ENCODE measurements around the gene TEX101. TPM values are rescaled to one million over a fixed set of nuclear protein-coding genes. Genes with fewer than 3 reads are reported as not detected.
"Not testable (repeated sequence)": the region's sequence is repeated elsewhere in the genome, so short reads cannot be mapped to it uniquely, and the experiment has no call there.

Gene TEX101
- not detected for total RNA-seq
- not detected for polyA plus RNA-seq

GRCh38 chr19:43414554-43414953 lies at the start of gene TEX101:
Gene TEX101 (plus strand): TSS chr19:43414890. CDS start chr19:43415920, 1,030 bp downstream.
- no peak for TF ChIP-seq ATF3 (IDR thresholded peaks at IDR 0.05)
- no peak for TF ChIP-seq GABPA (IDR thresholded peaks at IDR 0.05 in 1 of 2, conservative IDR thresholded peaks at IDR 0.05 in 1 of 2)
- TF ChIP-seq NR2F2 (IDR thresholded peaks at IDR 0.05): no peak
- no peak for TF ChIP-seq TAF1 (conservative IDR thresholded peaks at IDR 0.05)
- no peak for TF ChIP-seq RAD21 (IDR thresholded peaks at IDR 0.05)
- TF ChIP-seq REST (IDR thresholded peaks at IDR 0.05): no peak
- no peak for TF ChIP-seq HNF4A (conservative IDR thresholded peaks at IDR 0.05)
- no peak for DNase-seq (ENCODE audit: low spot score)

GRCh38 chr19:43365677-43366076 lies 49.0 kb upstream of the TEX101 start:
- 82% methylated on average over 5 of the region's 9 CpGs for WGBS

More at GRCh38 chr19:43414554-43414953, at the start of gene TEX101:
- Histone ChIP-seq H3K9ac (ENCODE audit: low read depth in 1 of 2, low read length in 2 of 2) (no peak within 1 kb of the TSS), H3K9me3 (ENCODE audit: control insufficient read depth in 4 of 4, low read length in 3 of 4) (no peaks in the 10 kb centered on the region), H3K27ac (ENCODE audit: low read depth in 1 of 2, low read length in 2 of 2) (no peak within 1 kb of the TSS), H3K4me1 (ENCODE audit: control insufficient read depth in 4 of 4, insufficient read depth in 4 of 4, low read length in 3 of 4) (no peaks in the 10 kb centered on the region), H3K27me3 (ENCODE audit: control insufficient read depth in 4 of 4, insufficient read depth in 4 of 4, low read length in 3 of 4) (no peaks in the 10 kb centered on the region), H3K4me3 (ENCODE audit: low read depth in 1 of 3, low read length in 3 of 3) (no peak within 1 kb of the TSS), H3K36me3 (ENCODE audit: control insufficient read depth in 4 of 4, insufficient read depth in 3 of 4, low read depth in 1 of 4, low read length in 3 of 4) (no peaks in the 10 kb centered on the region)
- 96% methylated on average over 21 of the region's 21 CpGs for WGBS

GRCh38 chr19:43367822-43368221 lies 46.9 kb upstream of the TEX101 start:
- 81% methylated on average over 2 of the region's 2 CpGs for WGBS
- no peak for TF ChIP-seq EGR1 (IDR thresholded peaks at IDR 0.05; ENCODE audit: low read depth in 2 of 2)
- TF ChIP-seq GABPA (IDR thresholded peaks at IDR 0.05 in 1 of 2, conservative IDR thresholded peaks at IDR 0.05 in 1 of 2): no peak
- no peak for TF ChIP-seq FOXA2 (IDR thresholded peaks at IDR 0.05)
- TF ChIP-seq HNF4A (conservative IDR thresholded peaks at IDR 0.05): no peak
- no peak for TF ChIP-seq REST (IDR thresholded peaks at IDR 0.05)
- no peak for TF ChIP-seq TAF1 (conservative IDR thresholded peaks at IDR 0.05)
- TF ChIP-seq MAX (IDR thresholded peaks at IDR 0.05): no peak
- TF ChIP-seq RAD21 (IDR thresholded peaks at IDR 0.05): no peak
- no peak for TF ChIP-seq ATF3 (IDR thresholded peaks at IDR 0.05)
- no peak for TF ChIP-seq CTCF (IDR thresholded peaks at IDR 0.05; ENCODE audit: low read depth, low read length, missing input control)
- no peak for TF ChIP-seq YY1 (IDR thresholded peaks at IDR 0.05)
- TF ChIP-seq FOXA1 (IDR thresholded peaks at IDR 0.05): no peak
- TF ChIP-seq RXRA (IDR thresholded peaks at IDR 0.05): no peak
- no peak for TF ChIP-seq NR2F2 (IDR thresholded peaks at IDR 0.05)
- no peak for TF ChIP-seq HNF4G (IDR thresholded peaks at IDR 0.05)
- no peak for TF ChIP-seq SP1 (IDR thresholded peaks at IDR 0.05)

More at GRCh38 chr19:43365677-43366076, 49.0 kb upstream of the TEX101 start:
- DNase-seq (ENCODE audit: low spot score); H3K9me3 ChIP-seq (ENCODE audit: control insufficient read depth in 4 of 4, low read length in 3 of 4); H3K9ac ChIP-seq (ENCODE audit: low read depth in 1 of 2, low read length in 2 of 2); H3K4me1 ChIP-seq (ENCODE audit: control insufficient read depth in 4 of 4, insufficient read depth in 4 of 4, low read length in 3 of 4); H3K36me3 ChIP-seq (ENCODE audit: control insufficient read depth in 4 of 4, insufficient read depth in 3 of 4, low read depth in 1 of 4, low read length in 3 of 4); H3K27me3 ChIP-seq (ENCODE audit: control insufficient read depth in 4 of 4, insufficient read depth in 4 of 4, low read length in 3 of 4); H3K4me3 ChIP-seq (ENCODE audit: low read depth in 1 of 3, low read length in 3 of 3); H3K27ac ChIP-seq (ENCODE audit: low read depth in 1 of 2, low read length in 2 of 2): not testable (repeated sequence)

More at GRCh38 chr19:43367822-43368221, 46.9 kb upstream of the TEX101 start:
- H3K9ac ChIP-seq (ENCODE audit: low read depth in 1 of 2, low read length in 2 of 2): no peak overlapping the region
- no peaks in the 10 kb centered on the region for H3K36me3 ChIP-seq (ENCODE audit: control insufficient read depth in 4 of 4, insufficient read depth in 3 of 4, low read depth in 1 of 4, low read length in 3 of 4)
- no peak overlapping the region for H3K27ac ChIP-seq (ENCODE audit: low read depth in 1 of 2, low read length in 2 of 2)
- DNase-seq (ENCODE audit: low spot score): no peak
- no peak overlapping the region for H3K4me3 ChIP-seq (ENCODE audit: low read depth in 1 of 3, low read length in 3 of 3)
- no peaks in the 10 kb centered on the region for H3K4me1 ChIP-seq (ENCODE audit: control insufficient read depth in 4 of 4, insufficient read depth in 4 of 4, low read length in 3 of 4)
- peaks cover 0 to 2% (median 0%) of the 10 kb centered on the region in 4 donors for H3K27me3 ChIP-seq (ENCODE audit: control insufficient read depth in 4 of 4, insufficient read depth in 4 of 4, low read length in 3 of 4)
- no peaks in the 10 kb centered on the region for H3K9me3 ChIP-seq (ENCODE audit: control insufficient read depth in 4 of 4, low read length in 3 of 4)
